ENCODE data around the gene FBXW7. TPM values are rescaled to one million over a fixed set of nuclear protein-coding genes. Genes with fewer than 3 reads are reported as not detected.

The FBXW7 gene
- total and polyA plus RNA-seq, 4 donors = 58.9 to 129 (median 71.7) TPM

DNA sequence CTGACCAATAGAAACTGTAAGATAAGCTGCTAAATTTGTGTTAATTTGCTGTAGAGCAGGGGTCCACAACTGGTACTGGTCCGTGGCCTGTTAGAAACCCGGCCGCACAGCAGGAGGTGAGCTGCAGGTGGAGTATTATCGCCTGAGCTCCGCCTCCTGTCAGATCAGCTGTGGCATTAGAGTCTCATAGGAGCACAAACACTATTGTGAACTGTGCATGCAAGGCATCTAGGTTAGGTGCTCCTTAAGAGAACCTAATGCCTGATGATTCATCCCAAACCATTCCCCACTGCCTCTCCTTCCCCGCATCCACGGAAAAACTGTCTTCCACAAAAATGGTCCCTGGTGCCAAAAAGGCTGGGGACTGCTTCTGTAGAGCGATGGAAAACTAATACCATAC, 19.7 kb downstream of the FBXW7 start:
- 78% methylated on average over 5 of the region's 8 CpGs for WGBS (ENCODE audit: insufficient coverage)
- DNase-seq (ENCODE audit: low read depth in 4 of 6, low spot score in 6 of 6) = no peak
- Histone ChIP-seq H3K9me3 (ENCODE audit: control insufficient read depth, insufficient read depth, low read length) (no peaks in the 10 kb centered on the region), H3K27ac (ENCODE audit: low read depth, low read length) (no peak overlapping the region), H3K27me3 (ENCODE audit: control insufficient read depth, insufficient read depth, low read length) (no peaks in the 10 kb centered on the region), H3K4me1 (ENCODE audit: control insufficient read depth, insufficient read depth, low read length) (no peaks in the 10 kb centered on the region), H3K36me3 (ENCODE audit: control insufficient read depth, insufficient read depth, low read length) (no peaks in the 10 kb centered on the region), H3K4me3 (ENCODE audit: low read depth, low read length) (no peak overlapping the region)

- no peak overlapping the region for H3K27ac ChIP-seq (ENCODE audit: low read depth, low read length)
- H3K4me3 ChIP-seq (ENCODE audit: low read depth, low read length) = no peak overlapping the region
- no peaks in the 10 kb centered on the region for H3K27me3 ChIP-seq (ENCODE audit: control insufficient read depth, insufficient read depth, low read length)
- 83% methylated on average over 2 of the region's 2 CpGs for WGBS (ENCODE audit: insufficient coverage)
- no peaks in the 10 kb centered on the region for H3K36me3 ChIP-seq (ENCODE audit: control insufficient read depth, insufficient read depth, low read length)
- no peaks in the 10 kb centered on the region for H3K4me1 ChIP-seq (ENCODE audit: control insufficient read depth, insufficient read depth, low read length)
- no peak for DNase-seq (ENCODE audit: low read depth in 4 of 6, low spot score in 6 of 6)
- no peaks in the 10 kb centered on the region for H3K9me3 ChIP-seq (ENCODE audit: control insufficient read depth, insufficient read depth, low read length)
These were observed 20.2 kb downstream of the FBXW7 start for GRCh38 chr4:152515678-152516077.

- Histone ChIP-seq H3K4me3 (ENCODE audit: low read depth, low read length) (no peak overlapping the region), H3K9me3 (ENCODE audit: control insufficient read depth, insufficient read depth, low read length) (no peaks in the 10 kb centered on the region), H3K27ac (ENCODE audit: low read depth, low read length) (no peak overlapping the region), H3K27me3 (ENCODE audit: control insufficient read depth, insufficient read depth, low read length) (no peaks in the 10 kb centered on the region), H3K4me1 (ENCODE audit: control insufficient read depth, insufficient read depth, low read length) (no peaks in the 10 kb centered on the region), H3K36me3 (ENCODE audit: control insufficient read depth, insufficient read depth, low read length) (no peaks in the 10 kb centered on the region)
- no peak for DNase-seq (ENCODE audit: low read depth in 4 of 6, low spot score in 6 of 6)
These were observed 21.5 kb downstream of the FBXW7 start for GRCh38 chr4:152514356-152514755.

DNA sequence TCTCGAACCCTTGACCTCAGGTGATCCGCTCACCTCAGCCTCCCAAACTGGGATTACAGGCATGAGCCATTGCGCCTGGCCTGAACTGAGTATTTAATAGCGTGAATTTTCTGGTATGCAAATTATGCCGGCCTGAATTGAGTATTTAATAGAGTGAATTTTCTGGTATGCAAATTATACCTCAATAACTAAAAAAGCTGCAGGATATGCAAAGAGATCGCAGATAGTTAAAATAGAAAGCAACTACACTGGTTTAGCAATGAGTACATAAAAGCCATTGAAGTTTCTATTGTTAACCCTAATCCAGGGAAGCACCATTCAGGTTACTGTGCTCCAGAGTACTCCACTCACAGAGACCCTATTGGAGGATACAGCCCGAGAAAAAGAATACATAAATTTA, 22.8 kb downstream of the FBXW7 start:
- H3K27ac ChIP-seq (ENCODE audit: low read depth, low read length) = no peak overlapping the region
- no peak for DNase-seq (ENCODE audit: low read depth in 4 of 6, low spot score in 6 of 6)
- H3K4me1 ChIP-seq (ENCODE audit: control insufficient read depth, insufficient read depth, low read length) = no peaks in the 10 kb centered on the region
- 100% methylated on average over 1 of the region's 7 CpGs for WGBS (ENCODE audit: insufficient coverage)
- no peak overlapping the region for H3K4me3 ChIP-seq (ENCODE audit: low read depth, low read length)
- no peaks in the 10 kb centered on the region for H3K9me3 ChIP-seq (ENCODE audit: control insufficient read depth, insufficient read depth, low read length)
- no peaks in the 10 kb centered on the region for H3K27me3 ChIP-seq (ENCODE audit: control insufficient read depth, insufficient read depth, low read length)
- no peaks in the 10 kb centered on the region for H3K36me3 ChIP-seq (ENCODE audit: control insufficient read depth, insufficient read depth, low read length)

- H3K27me3 ChIP-seq (ENCODE audit: control insufficient read depth, insufficient read depth, low read length) = no peaks in the 10 kb centered on the region
- H3K36me3 ChIP-seq (ENCODE audit: control insufficient read depth, insufficient read depth, low read length) = no peaks in the 10 kb centered on the region
- no peak overlapping the region for H3K4me3 ChIP-seq (ENCODE audit: low read depth, low read length)
- no peaks in the 10 kb centered on the region for H3K9me3 ChIP-seq (ENCODE audit: control insufficient read depth, insufficient read depth, low read length)
- no peaks in the 10 kb centered on the region for H3K4me1 ChIP-seq (ENCODE audit: control insufficient read depth, insufficient read depth, low read length)
- WGBS (ENCODE audit: insufficient coverage) = 83% methylated on average over 1 of the region's 5 CpGs
- no peak overlapping the region for H3K27ac ChIP-seq (ENCODE audit: low read depth, low read length)
- no peak for DNase-seq (ENCODE audit: low read depth in 4 of 6, low spot score in 6 of 6)
These were observed 23.4 kb downstream of the FBXW7 start for GRCh38 chr4:152512483-152512882.

GRCh38 chr4:152510349-152511147, 25.3 kb downstream of the FBXW7 start:
- Histone ChIP-seq H3K27ac (ENCODE audit: low read depth, low read length) (no peak overlapping the region), H3K36me3 (ENCODE audit: control insufficient read depth, insufficient read depth, low read length) (no peaks in the 10 kb centered on the region), H3K4me3 (ENCODE audit: low read depth, low read length) (no peak overlapping the region), H3K4me1 (ENCODE audit: control insufficient read depth, insufficient read depth, low read length) (no peaks in the 10 kb centered on the region), H3K27me3 (ENCODE audit: control insufficient read depth, insufficient read depth, low read length) (no peaks in the 10 kb centered on the region), H3K9me3 (ENCODE audit: control insufficient read depth, insufficient read depth, low read length) (no peaks in the 10 kb centered on the region)
- no CpG with 5 or more reads among the region's 7 CpGs for WGBS (ENCODE audit: insufficient coverage)
- no peak for DNase-seq (ENCODE audit: low read depth in 4 of 6, low spot score in 6 of 6)

DNA sequence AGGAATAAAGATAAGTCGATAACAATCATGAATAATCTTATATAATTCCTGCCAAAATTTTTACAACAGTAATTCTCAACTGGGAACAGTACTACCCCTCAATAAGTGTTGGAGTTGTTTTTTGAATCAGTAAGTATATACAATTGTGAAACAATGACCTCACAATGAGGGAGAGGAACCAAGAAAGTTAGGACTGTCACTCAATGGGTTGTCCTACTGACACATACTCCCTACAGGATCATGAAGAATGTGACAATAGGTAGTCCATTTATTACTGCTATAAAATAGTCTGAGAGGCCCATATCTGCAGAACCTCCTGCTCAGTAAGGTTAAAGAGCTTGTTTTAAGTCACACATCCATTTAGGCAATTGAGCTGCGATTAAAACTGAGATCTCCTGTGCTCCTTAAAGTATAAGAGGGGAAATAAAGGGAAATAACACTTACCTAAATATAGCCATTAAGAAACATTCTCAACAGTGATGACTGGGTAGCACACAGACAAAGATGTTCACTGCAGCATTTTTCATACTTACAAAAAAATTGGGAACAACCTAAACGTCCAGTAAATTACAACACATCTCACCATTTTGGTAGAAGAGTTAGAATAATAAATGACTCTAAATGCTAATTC, 26.2 kb downstream of the FBXW7 start:
- DNase-seq (ENCODE audit: low read depth in 4 of 6, low spot score in 6 of 6) = no peak
- no peak overlapping the region for H3K27ac ChIP-seq (ENCODE audit: low read depth, low read length)
- H3K9me3 ChIP-seq (ENCODE audit: control insufficient read depth, insufficient read depth, low read length) = no peaks in the 10 kb centered on the region
- H3K4me3 ChIP-seq (ENCODE audit: low read depth, low read length) = no peak overlapping the region
- H3K36me3 ChIP-seq (ENCODE audit: control insufficient read depth, insufficient read depth, low read length) = no peaks in the 10 kb centered on the region
- WGBS (ENCODE audit: insufficient coverage) = no CpG with 5 or more reads among the region's 3 CpGs
- H3K27me3 ChIP-seq (ENCODE audit: control insufficient read depth, insufficient read depth, low read length) = no peaks in the 10 kb centered on the region
- no peaks in the 10 kb centered on the region for H3K4me1 ChIP-seq (ENCODE audit: control insufficient read depth, insufficient read depth, low read length)

DNA sequence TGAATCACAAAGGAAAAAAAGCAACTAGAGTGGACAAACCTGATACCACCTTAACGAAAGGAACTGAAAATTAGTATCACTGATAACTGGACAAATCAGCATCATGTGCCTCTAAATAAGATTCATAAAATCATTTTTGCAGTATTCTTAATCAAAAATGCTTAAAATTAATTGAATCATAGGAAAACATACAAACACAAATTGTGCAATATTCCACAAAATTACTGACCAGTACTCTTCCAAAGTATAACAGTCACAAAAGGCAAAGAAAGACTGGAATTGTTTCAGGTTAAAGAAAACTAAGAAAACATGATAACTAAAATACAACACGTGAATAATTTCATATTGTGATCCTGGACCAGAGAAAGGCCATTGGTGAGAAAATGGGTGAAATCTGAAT, 27.1 kb downstream of the FBXW7 start:
- Histone ChIP-seq H3K27me3 (ENCODE audit: control insufficient read depth, insufficient read depth, low read length) (no peaks in the 10 kb centered on the region), H3K4me3 (ENCODE audit: low read depth, low read length) (no peak overlapping the region), H3K4me1 (ENCODE audit: control insufficient read depth, insufficient read depth, low read length) (no peaks in the 10 kb centered on the region), H3K27ac (ENCODE audit: low read depth, low read length) (no peak overlapping the region), H3K9me3 (ENCODE audit: control insufficient read depth, insufficient read depth, low read length) (no peaks in the 10 kb centered on the region), H3K36me3 (ENCODE audit: control insufficient read depth, insufficient read depth, low read length) (no peaks in the 10 kb centered on the region)
- no peak for DNase-seq (ENCODE audit: low read depth in 4 of 6, low spot score in 6 of 6)
- no CpG with 5 or more reads among the region's 2 CpGs for WGBS (ENCODE audit: insufficient coverage)

DNA sequence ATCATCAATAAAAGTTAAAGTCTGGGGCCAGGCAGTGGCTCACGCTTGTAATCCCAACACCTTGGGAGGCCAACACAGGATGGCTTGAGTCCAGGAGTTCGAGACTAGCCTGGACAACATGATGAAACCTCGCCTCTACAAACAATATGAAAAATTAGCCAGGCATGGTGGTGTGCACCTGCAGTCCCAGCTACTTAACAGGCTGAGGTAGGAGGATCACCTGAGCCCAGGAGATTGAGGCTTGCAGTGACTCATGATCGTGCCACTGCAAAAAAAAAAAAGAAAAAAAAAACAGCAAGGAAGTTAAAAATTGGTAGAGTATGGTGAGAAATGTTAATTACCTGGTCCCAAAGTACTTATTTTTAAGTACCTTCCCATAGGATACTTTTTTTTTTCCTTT, 27.5 kb downstream of the FBXW7 start:
- DNase-seq (ENCODE audit: low read depth in 4 of 6, low spot score in 6 of 6) = no peak
- Histone ChIP-seq H3K4me3 (ENCODE audit: low read depth, low read length) (no peak overlapping the region), H3K36me3 (ENCODE audit: control insufficient read depth, insufficient read depth, low read length) (no peaks in the 10 kb centered on the region), H3K27ac (ENCODE audit: low read depth, low read length) (no peak overlapping the region), H3K9me3 (ENCODE audit: control insufficient read depth, insufficient read depth, low read length) (no peaks in the 10 kb centered on the region), H3K4me1 (ENCODE audit: control insufficient read depth, insufficient read depth, low read length) (no peaks in the 10 kb centered on the region), H3K27me3 (ENCODE audit: control insufficient read depth, insufficient read depth, low read length) (no peaks in the 10 kb centered on the region)
- 93% methylated on average over 3 of the region's 4 CpGs for WGBS (ENCODE audit: insufficient coverage)

- no peaks in the 10 kb centered on the region for H3K4me1 ChIP-seq (ENCODE audit: control insufficient read depth, insufficient read depth, low read length)
- no peaks in the 10 kb centered on the region for H3K36me3 ChIP-seq (ENCODE audit: control insufficient read depth, insufficient read depth, low read length)
- no peak overlapping the region for H3K27ac ChIP-seq (ENCODE audit: low read depth, low read length)
- no peak overlapping the region for H3K4me3 ChIP-seq (ENCODE audit: low read depth, low read length)
- H3K27me3 ChIP-seq (ENCODE audit: control insufficient read depth, insufficient read depth, low read length) = no peaks in the 10 kb centered on the region
- no peak for DNase-seq (ENCODE audit: low read depth in 4 of 6, low spot score in 6 of 6)
- no peaks in the 10 kb centered on the region for H3K9me3 ChIP-seq (ENCODE audit: control insufficient read depth, insufficient read depth, low read length)
These were observed 32.1 kb downstream of the FBXW7 start for GRCh38 chr4:152503653-152504290.

Measured in spinal cord (tissue), 10 donors.